HCT116 (cell line): Measurements from ENCODE around the gene RIPOR1. TPM values are rescaled to one million over a fixed set of nuclear protein-coding genes. Genes with fewer than 3 reads are reported as not detected.

ENCODE experiments used
- ATAC-seq: fragments of 200-7000 bp; cut with Tn5 transposase; 2 replicates; pipeline ENCODE4 v1.9.1; 2020; ENCODE audit warnings: mild to moderate bottlenecking, moderate library complexity
- BruUV-seq: library from RNA; stranded (reverse); fragments of 400-500 nt; replicated peaks from 2 replicates; lab custom pipeline; 2021; lab: Mats Ljungman, UMichigan
- CTCF ChIA-PET: fragments of 300-600 bp; sonication (Branson Sonifier 250); formaldehyde crosslinking; loops from one replicate; lab custom pipeline; 2021; ENCODE audit warnings: antibody characterized with exemption; lab: Charles Lee
- POLR2A ChIA-PET: fragments of 300-600, 350-600 bp; sonication (Branson Sonifier 250); formaldehyde crosslinking; loops from one replicate; lab custom pipeline; 2021; ENCODE audit warnings: antibody characterized with exemption; lab: Charles Lee
- RAD21 ChIA-PET, 2 experiments: fragments of 300-600 bp; sonication (Branson Sonifier 250); formaldehyde crosslinking; loops; one replicate each; lab custom pipeline; 2023; ENCODE audit warnings: low total read pairs in 2 of 2; ENCODE audit not compliant: uncharacterized antibody in 2 of 2, unreplicated experiment in 2 of 2, low non-redundant PET in 1 of 2; lab: Charles Lee
- DNase-seq: peaks from one replicate; pipeline ENCODE4 v3.0.0-alpha.2; 2010; ENCODE audit warnings: low read depth, low spot score
- H2AFZ ChIP-seq: fragments of 200-600 bp; shearing (Covaris generic), sonication (generic); 2 replicates; pipeline ENCODE4 v1.6.1; 2017; ENCODE audit warnings: low read depth, mixed run types, mixed read lengths, antibody characterized with exemption, low read length; ENCODE audit not compliant: poor library complexity, severe bottlenecking
- H3K27ac ChIP-seq: 2 replicates; pipeline ENCODE4 v1.5.1; 2012; ENCODE audit warnings: low read depth, low read length
- H3K27me3 ChIP-seq: fragments of 200-600 bp; sonication (generic); 2 replicates; pipeline ENCODE4 v1.6.1; 2016; ENCODE audit warnings: mixed run types, low read length, mixed read lengths; ENCODE audit not compliant: insufficient read depth
- H3K36me3 ChIP-seq, 2 experiments: fragments of 200-500 bp in 1 of 2; fragments of 200-600 bp in 1 of 2; sonication (Bioruptor generic) in 1 of 2; sonication (generic) in 1 of 2; 2 replicates each; pipeline versions ENCODE4 v1.5.1 to v1.6.1; 2014 to 2016; ENCODE audit warnings: low read length in 2 of 2, inconsistent platforms in 1 of 2, mixed read lengths in 1 of 2, mixed run types in 1 of 2; ENCODE audit not compliant: insufficient read depth in 2 of 2, control insufficient read depth in 1 of 2
- H3K4me1 ChIP-seq, 2 experiments: fragments of 200-600 bp in 1 of 2; sonication (generic) in 1 of 2; 2 replicates each; pipeline versions ENCODE4 v1.5.1 to v1.6.1; 2012 to 2017; ENCODE audit warnings: low read length in 2 of 2, inconsistent platforms in 1 of 2, mild to moderate bottlenecking in 1 of 2, mixed read lengths in 1 of 2, mixed run types in 1 of 2, moderate library complexity in 1 of 2; ENCODE audit not compliant: insufficient read depth in 2 of 2, control insufficient read depth in 1 of 2
- H3K4me2 ChIP-seq: fragments of 200-600 bp; sonication (generic); 2 replicates; pipeline ENCODE4 v1.6.1; 2017; ENCODE audit warnings: mixed run types, low read length, mixed read lengths
- H3K4me3 ChIP-seq, 2 experiments: fragments of 200-600 bp in 1 of 2; sonication (generic) in 1 of 2; replicated peaks in 1 of 2; 2 replicates each; pipeline ENCODE4 v1.5.1; 2011 to 2016; ENCODE audit warnings: low read length in 2 of 2, control low read depth in 1 of 2, low read depth in 1 of 2, mild to moderate bottlenecking in 1 of 2, mixed read lengths in 1 of 2, mixed run types in 1 of 2
- H3K79me2 ChIP-seq: fragments of 200-600 bp; sonication (generic); 2 replicates; pipeline ENCODE4 v1.6.1; 2017; ENCODE audit warnings: mild to moderate bottlenecking, mixed run types, low read length, moderate library complexity, mixed read lengths; ENCODE audit not compliant: insufficient read depth
- H3K9ac ChIP-seq: fragments of 200-600 bp; sonication (generic); 2 replicates; pipeline ENCODE4 v1.6.1; 2016; ENCODE audit warnings: low read length, mixed read lengths
- H3K9me2 ChIP-seq: fragments of 200-600 bp; sonication (generic), shearing (Covaris generic); 2 replicates; pipeline ENCODE4 v1.6.1; 2017; ENCODE audit warnings: mixed run types, mild to moderate bottlenecking, moderate library complexity; ENCODE audit not compliant: insufficient read depth
- H3K9me3 ChIP-seq, 2 experiments: fragments of 200-500 bp in 1 of 2; fragments of 200-600 bp in 1 of 2; sonication (Bioruptor generic) in 1 of 2; sonication (generic) in 1 of 2; 2 replicates each; pipeline ENCODE4 v1.6.1; 2014 to 2017; ENCODE audit warnings: low read length in 2 of 2, mixed read lengths in 2 of 2, inconsistent platforms in 1 of 2, low read depth in 1 of 2, mild to moderate bottlenecking in 1 of 2, mixed run types in 1 of 2, moderate library complexity in 1 of 2; ENCODE audit not compliant: control insufficient read depth in 1 of 2, insufficient read depth in 1 of 2
- H4K20me1 ChIP-seq: fragments of 200-600 bp; sonication (generic), shearing (Covaris generic); 2 replicates; pipeline ENCODE4 v1.6.1; 2017; ENCODE audit warnings: mixed run types, mild to moderate bottlenecking, moderate library complexity; ENCODE audit not compliant: insufficient read depth
- CBX3 ChIP-seq: IDR thresholded peaks from 2 replicates; pipeline ENCODE4 v1.6.1; 2012; ENCODE audit warnings: low read depth
- EZH2 ChIP-seq: fragments of 200-600 bp; sonication (generic); IDR thresholded peaks from 2 replicates; pipeline ENCODE4 v1.6.1; 2017; ENCODE audit warnings: antibody characterized with exemption, mixed run types
- EZH2phosphoT487 ChIP-seq: fragments of 200-600 bp; IDR thresholded peaks from 2 replicates; pipeline ENCODE4 v1.6.1; 2018; ENCODE audit warnings: antibody characterized with exemption, borderline replicate concordance
- FOSL1 ChIP-seq: IDR thresholded peaks from 2 replicates; pipeline ENCODE4 v1.6.1; 2012; ENCODE audit warnings: low read depth
- JUND ChIP-seq: IDR thresholded peaks from 2 replicates; pipeline ENCODE4 v1.6.1; 2012
- POLR2A ChIP-seq: IDR thresholded peaks from 2 replicates; pipeline ENCODE4 v1.7.0; 2011; ENCODE audit warnings: borderline replicate concordance; ENCODE audit not compliant: insufficient read depth, insufficient read length; ENCODE audit errors: extremely low read depth
- POLR2AphosphoS5 ChIP-seq: IDR thresholded peaks from 2 replicates; pipeline ENCODE4 v1.6.1; 2011; ENCODE audit warnings: mild to moderate bottlenecking, low read depth, low read length, moderate library complexity
- SIN3A ChIP-seq: IDR thresholded peaks from 2 replicates; pipeline ENCODE4 v1.6.1; 2012; ENCODE audit warnings: low read depth
- TCF7L2 ChIP-seq: IDR thresholded peaks from 2 replicates; pipeline ENCODE4 v1.7.0; 2011; ENCODE audit warnings: borderline replicate concordance, inconsistent platforms; ENCODE audit not compliant: insufficient read depth, insufficient read length; ENCODE audit errors: extremely low read depth
- intact Hi-C: fragments of 100-400 bp; cut with micrococcal nuclease; formaldehyde crosslinking; loops from 2 replicates; pipeline ENCODE4 v1.10.0; 2022
- total RNA-seq: library from RNA; stranded (reverse); gene quantifications from one replicate; pipeline ENCODE4 v1.2.1, GENCODE V29; 2021; ENCODE audit not compliant: unreplicated experiment
- TF ChIP-seq, protein P1 (sequence below): IDR thresholded peaks from 2 replicates; pipeline ENCODE4 v1.6.1; 2011; ENCODE audit warnings: mild to moderate bottlenecking, low read length, moderate library complexity; ENCODE audit not compliant: insufficient replicate concordance; ENCODE audit errors: extremely low read depth
- TF ChIP-seq, protein P2 (sequence below): IDR thresholded peaks from 2 replicates; pipeline ENCODE4 v1.6.1; 2012
- TF ChIP-seq, protein P3 (sequence below): IDR thresholded peaks from 2 replicates; pipeline ENCODE4 v1.6.1; 2012

The RIPOR1 gene
- total RNA-seq, 1 experiment from 2014 or later = 60.0 TPM

GRCh38 chr16:67594956-67595355 is 66.3 kb downstream of the RIPOR1 start:
- DNase-seq = no peak
- intact Hi-C loops = no loop called here
- no TSS peak for BruUV-seq
- Histone ChIP-seq H3K4me1 (peaks cover 0 to 8% of the 10 kb centered on the region in 2 experiments; a peak in 1 of 4 replicates), H3K9me3 (no peaks in the 10 kb centered on the region), H3K79me2 (peaks cover 82% of the 10 kb centered on the region), H3K9ac (no peak overlapping the region), H3K27ac (no peak overlapping the region), H4K20me1 (peaks cover 3% of the 10 kb centered on the region; the same call in 1 of the 2 replicates), H2AFZ (no peak overlapping the region), H3K27me3 (no peaks in the 10 kb centered on the region), H3K9me2 (no peaks in the 10 kb centered on the region), H3K36me3 (no peaks in the 10 kb centered on the region), H3K4me3 (no peak overlapping the region), H3K4me2 (no peak overlapping the region)
- RAD21 ChIA-PET = no interaction called here
- CTCF ChIA-PET = interaction anchor here (0.6 to 1.7 kb wide), 2 partner anchors 32 to 330 kb away, joined by 3 read pairs; partner anchors contain the start of gene CTCF
- TF ChIP-seq, protein P1, sequence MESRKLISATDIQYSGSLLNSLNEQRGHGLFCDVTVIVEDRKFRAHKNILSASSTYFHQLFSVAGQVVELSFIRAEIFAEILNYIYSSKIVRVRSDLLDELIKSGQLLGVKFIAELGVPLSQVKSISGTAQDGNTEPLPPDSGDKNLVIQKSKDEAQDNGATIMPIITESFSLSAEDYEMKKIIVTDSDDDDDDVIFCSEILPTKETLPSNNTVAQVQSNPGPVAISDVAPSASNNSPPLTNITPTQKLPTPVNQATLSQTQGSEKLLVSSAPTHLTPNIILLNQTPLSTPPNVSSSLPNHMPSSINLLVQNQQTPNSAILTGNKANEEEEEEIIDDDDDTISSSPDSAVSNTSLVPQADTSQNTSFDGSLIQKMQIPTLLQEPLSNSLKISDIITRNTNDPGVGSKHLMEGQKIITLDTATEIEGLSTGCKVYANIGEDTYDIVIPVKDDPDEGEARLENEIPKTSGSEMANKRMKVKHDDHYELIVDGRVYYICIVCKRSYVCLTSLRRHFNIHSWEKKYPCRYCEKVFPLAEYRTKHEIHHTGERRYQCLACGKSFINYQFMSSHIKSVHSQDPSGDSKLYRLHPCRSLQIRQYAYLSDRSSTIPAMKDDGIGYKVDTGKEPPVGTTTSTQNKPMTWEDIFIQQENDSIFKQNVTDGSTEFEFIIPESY = no peak
- TF ChIP-seq JUND (no peak), POLR2A (no peak), FOSL1 (no peak), POLR2AphosphoS5 (no peak), EZH2 (no peak), CBX3 (no peak), SIN3A (no peak), EZH2phosphoT487 (no peak), TCF7L2 (no peak)
- TF ChIP-seq, protein P2, sequence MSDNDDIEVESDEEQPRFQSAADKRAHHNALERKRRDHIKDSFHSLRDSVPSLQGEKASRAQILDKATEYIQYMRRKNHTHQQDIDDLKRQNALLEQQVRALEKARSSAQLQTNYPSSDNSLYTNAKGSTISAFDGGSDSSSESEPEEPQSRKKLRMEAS = no peak
- TF ChIP-seq, protein P3, sequence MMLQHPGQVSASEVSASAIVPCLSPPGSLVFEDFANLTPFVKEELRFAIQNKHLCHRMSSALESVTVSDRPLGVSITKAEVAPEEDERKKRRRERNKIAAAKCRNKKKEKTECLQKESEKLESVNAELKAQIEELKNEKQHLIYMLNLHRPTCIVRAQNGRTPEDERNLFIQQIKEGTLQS = no peak
- no peak for ATAC-seq
- POLR2A ChIA-PET = no interaction called here

Other genes with a start within 250 kb of the RIPOR1 start
- gene PLEKHG4, start 249.3 kb upstream of the RIPOR1 start, total RNA-seq = 38.5 TPM
- gene KCTD19, start 202.1 kb upstream of the RIPOR1 start, total RNA-seq = not detected
- gene LRRC36, start 202.0 kb upstream of the RIPOR1 start, total RNA-seq = not detected
- 1.2 TPM for gene TPPP3, start 135.3 kb upstream of the RIPOR1 start, total RNA-seq
- gene ZDHHC1, start 112.4 kb upstream of the RIPOR1 start, total RNA-seq = 9.1 TPM
- gene HSD11B2, start 97.7 kb upstream of the RIPOR1 start, total RNA-seq = 9.7 TPM
- 36.6 TPM for gene ATP6V0D1, start 47.7 kb upstream of the RIPOR1 start, total RNA-seq
- gene AGRP, start 45.3 kb upstream of the RIPOR1 start, total RNA-seq = not detected
- gene CTCF, start 33.7 kb downstream of the RIPOR1 start, total RNA-seq = 48.3 TPM
- gene CARMIL2, start 116.3 kb downstream of the RIPOR1 start, total RNA-seq = 33.9 TPM
- 53.8 TPM for gene ACD, start 131.4 kb downstream of the RIPOR1 start, total RNA-seq
- 5.6 TPM for gene PARD6A, start 132.1 kb downstream of the RIPOR1 start, total RNA-seq
- 16.8 TPM for gene ENKD1, start 137.9 kb downstream of the RIPOR1 start, total RNA-seq
- gene C16orf86, start 138.0 kb downstream of the RIPOR1 start, total RNA-seq = 0.79 TPM
- 17.4 TPM for gene GFOD2, start 190.5 kb downstream of the RIPOR1 start, total RNA-seq